NCI-H1092 (cell line): Measurements from ENCODE around the gene KCNK7.

Source experiments
- DNase-seq: peaks from one replicate; lab custom pipeline; 2025; lab: John Stamatoyannopoulos, UW

KCNK7 gene

GRCh38 chr11:65588199-65589054, 7.2 kb downstream of the KCNK7 start:
- no peak for DNase-seq

GRCh38 chr11:65586676-65587075, 8.9 kb downstream of the KCNK7 start:
- no peak for DNase-seq

- DNase-seq = no peak
Observed at GRCh38 chr11:65586247-65586630, 9.4 kb downstream of the KCNK7 start.

- DNase-seq = no peak
Observed at GRCh38 chr11:65585396-65586246, 10.0 kb downstream of the KCNK7 start.

GRCh38 chr11:65584723-65585171, 10.9 kb downstream of the KCNK7 start:
- no peak for DNase-seq

- no peak for DNase-seq
Observed at GRCh38 chr11:65584106-65584505, 11.5 kb downstream of the KCNK7 start.

GRCh38 chr11:65583589-65583988, 12.0 kb downstream of the KCNK7 start:
- no peak for DNase-seq

- DNase-seq = no peak
Observed at GRCh38 chr11:65581928-65582327, 13.7 kb downstream of the KCNK7 start.

- DNase-seq = no peak
Observed at GRCh38 chr11:65580756-65581155, 14.8 kb downstream of the KCNK7 start.

- DNase-seq = no peak
Observed at GRCh38 chr11:65580031-65580692, 15.4 kb downstream of the KCNK7 start.

GRCh38 chr11:65579291-65579690, 16.3 kb downstream of the KCNK7 start:
- DNase-seq = no peak

GRCh38 chr11:65578667-65579066, 16.9 kb downstream of the KCNK7 start:
- no peak for DNase-seq

GRCh38 chr11:65578134-65578533, 17.5 kb downstream of the KCNK7 start:
- no peak for DNase-seq

GRCh38 chr11:65577756-65578109, 17.9 kb downstream of the KCNK7 start:
- DNase-seq = no peak

GRCh38 chr11:65576867-65577755, 18.5 kb downstream of the KCNK7 start:
- no peak for DNase-seq

GRCh38 chr11:65576232-65576866, 19.3 kb downstream of the KCNK7 start:
- DNase-seq = no peak

- no peak for DNase-seq
Observed at GRCh38 chr11:65575568-65576231, 19.9 kb downstream of the KCNK7 start, which contains the start of gene EHBP1L1. EHBP1L1 (plus strand) TSS chr11:65576053; CDS start chr11:65576303, 250 bp downstream.

GRCh38 chr11:65574811-65575567, 20.6 kb downstream of the KCNK7 start:
- DNase-seq = no peak

GRCh38 chr11:65574109-65574810, 21.3 kb downstream of the KCNK7 start:
- no peak for DNase-seq
